Chondrocyte (in vitro differentiated cells): Measurements from ENCODE around the gene CDHR1. TPM values are rescaled to one million over a fixed set of nuclear protein-coding genes. Genes with fewer than 3 reads are reported as not detected.

Source experiments
- DNase-seq: peaks from one replicate; pipeline ENCODE4 v3.0.0; 2021; ENCODE audit warnings: mixed read lengths, low spot score
- H3K27ac Mint-ChIP-seq: one replicate; pipeline ENCODE4 v1.8.0; 2021; ENCODE audit warnings: mild to moderate bottlenecking, moderate library complexity, mixed read lengths; ENCODE audit not compliant: unreplicated experiment
- H3K27me3 Mint-ChIP-seq: 2 replicates; pipeline ENCODE4 v1.8.0; 2021; ENCODE audit warnings: low read depth, mixed read lengths
- H3K36me3 Mint-ChIP-seq: 2 replicates; pipeline ENCODE4 v1.8.0; 2021; ENCODE audit warnings: low read depth, mixed read lengths
- H3K4me1 Mint-ChIP-seq: 2 replicates; pipeline ENCODE4 v1.8.0; 2021; ENCODE audit warnings: low read depth, mild to moderate bottlenecking, mixed read lengths
- H3K4me3 Mint-ChIP-seq: one replicate; pipeline ENCODE4 v1.8.0; 2021; ENCODE audit warnings: mild to moderate bottlenecking, moderate library complexity, mixed read lengths; ENCODE audit not compliant: unreplicated experiment
- H3K9me3 Mint-ChIP-seq: 2 replicates; pipeline ENCODE4 v1.8.0; 2021; ENCODE audit warnings: low read depth, mixed read lengths
- total RNA-seq: library from RNA; stranded (reverse); gene quantifications from 3 replicates; pipeline ENCODE4 v1.2.1, GENCODE V29; 2021
- TF ChIP-seq, protein P1 (sequence below): fragments of 200-600 bp; sonication (generic); IDR thresholded peaks from 2 replicates; pipeline ENCODE4 v1.5.0; 2021; ENCODE audit warnings: antibody characterized with exemption, mild to moderate bottlenecking, moderate library complexity

The CDHR1 gene
- total RNA-seq, 1 donor from 2014 or later, result 5.1 TPM

DNA sequence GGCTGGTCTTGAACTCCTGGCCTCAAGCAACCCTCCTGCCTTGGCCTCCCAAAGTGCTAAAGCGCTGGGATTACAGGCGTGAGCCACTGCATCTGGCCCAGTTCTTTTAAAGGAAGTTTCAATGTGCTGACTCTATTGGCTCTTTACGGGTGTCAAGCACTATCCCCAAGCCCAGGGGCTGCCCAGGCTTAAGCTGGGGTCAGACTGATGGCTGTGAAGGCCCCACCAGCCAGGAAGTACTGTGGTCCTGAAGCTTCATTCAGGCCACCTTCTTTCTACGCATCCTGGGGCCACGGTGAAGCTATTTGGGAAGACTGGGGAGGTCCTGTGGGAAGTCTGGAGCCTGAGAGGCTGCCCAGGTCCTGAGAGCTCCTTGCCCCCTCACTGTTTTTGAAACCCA is 12.7 kb upstream of the CDHR1 start:
- Mint-ChIP-seq H3K4me3 (no peak overlapping the region), H3K36me3 (no peaks in the 10 kb centered on the region), H3K4me1 (no peaks in the 10 kb centered on the region), H3K27ac (no peak overlapping the region), H3K9me3 (no peaks in the 10 kb centered on the region), H3K27me3 (peaks cover 7% of the 10 kb centered on the region)
- TF ChIP-seq, protein P1, sequence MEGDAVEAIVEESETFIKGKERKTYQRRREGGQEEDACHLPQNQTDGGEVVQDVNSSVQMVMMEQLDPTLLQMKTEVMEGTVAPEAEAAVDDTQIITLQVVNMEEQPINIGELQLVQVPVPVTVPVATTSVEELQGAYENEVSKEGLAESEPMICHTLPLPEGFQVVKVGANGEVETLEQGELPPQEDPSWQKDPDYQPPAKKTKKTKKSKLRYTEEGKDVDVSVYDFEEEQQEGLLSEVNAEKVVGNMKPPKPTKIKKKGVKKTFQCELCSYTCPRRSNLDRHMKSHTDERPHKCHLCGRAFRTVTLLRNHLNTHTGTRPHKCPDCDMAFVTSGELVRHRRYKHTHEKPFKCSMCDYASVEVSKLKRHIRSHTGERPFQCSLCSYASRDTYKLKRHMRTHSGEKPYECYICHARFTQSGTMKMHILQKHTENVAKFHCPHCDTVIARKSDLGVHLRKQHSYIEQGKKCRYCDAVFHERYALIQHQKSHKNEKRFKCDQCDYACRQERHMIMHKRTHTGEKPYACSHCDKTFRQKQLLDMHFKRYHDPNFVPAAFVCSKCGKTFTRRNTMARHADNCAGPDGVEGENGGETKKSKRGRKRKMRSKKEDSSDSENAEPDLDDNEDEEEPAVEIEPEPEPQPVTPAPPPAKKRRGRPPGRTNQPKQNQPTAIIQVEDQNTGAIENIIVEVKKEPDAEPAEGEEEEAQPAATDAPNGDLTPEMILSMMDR, result no peak
- DNase-seq, result no peak

DNA sequence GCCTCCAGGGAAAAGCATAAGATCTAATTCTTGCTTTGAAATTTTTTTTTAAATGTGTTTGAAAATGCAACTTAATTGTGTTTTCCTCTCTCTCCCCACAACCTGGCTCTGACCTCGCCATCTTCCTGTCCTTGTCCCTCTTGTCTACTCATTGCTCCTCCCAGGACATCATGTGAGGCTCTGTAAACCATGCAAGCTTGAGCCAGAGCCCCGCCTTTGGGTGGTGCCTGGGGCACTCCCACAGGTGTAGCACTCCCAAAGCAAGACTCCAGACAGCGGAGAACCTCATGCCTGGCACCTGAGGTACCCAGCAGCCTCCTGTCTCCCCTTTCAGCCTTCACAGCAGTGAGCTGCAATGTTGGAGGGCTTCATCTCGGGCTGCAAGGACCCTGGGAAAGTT is 9.8 kb upstream of the CDHR1 start:
- Mint-ChIP-seq H3K4me3 (no peak overlapping the region), H3K4me1 (no peaks in the 10 kb centered on the region), H3K9me3 (no peaks in the 10 kb centered on the region), H3K27ac (no peak overlapping the region), H3K36me3 (no peaks in the 10 kb centered on the region), H3K27me3 (peaks cover 11% of the 10 kb centered on the region)
- TF ChIP-seq, protein P1, result no peak
- no peak for DNase-seq

DNA sequence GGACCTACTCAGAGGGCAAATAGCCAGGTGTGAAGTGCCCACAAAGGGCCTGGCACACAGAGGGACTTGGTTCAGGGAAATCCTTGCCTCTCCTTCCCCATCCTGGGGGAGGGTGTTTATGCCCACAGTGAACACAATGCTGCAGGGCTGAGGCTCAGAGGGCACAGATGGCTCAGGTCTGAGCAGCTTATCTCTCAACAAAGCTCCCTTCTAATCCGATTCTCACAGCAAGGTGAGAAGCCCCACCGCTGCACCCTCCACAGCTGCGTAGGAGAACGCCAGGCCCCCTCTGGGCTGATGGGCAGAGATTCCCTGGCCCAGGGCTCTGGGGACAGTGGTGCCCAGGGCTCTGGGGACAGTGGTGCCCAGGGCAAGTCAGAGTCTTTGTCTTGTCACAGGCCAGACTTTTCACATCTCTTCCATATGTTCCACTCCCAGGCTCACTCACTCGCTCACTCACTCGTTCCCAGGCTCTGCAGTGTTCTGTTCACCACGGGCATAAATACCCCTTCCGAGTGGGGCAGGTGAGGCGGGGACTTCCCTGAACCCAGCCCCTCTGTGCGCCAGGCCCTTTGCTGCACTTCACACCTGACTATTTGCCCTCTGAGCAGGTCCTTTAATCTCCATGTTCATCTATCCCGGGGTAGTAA is 8.7 kb upstream of the CDHR1 start:
- Mint-ChIP-seq H3K36me3 (no peaks in the 10 kb centered on the region), H3K4me3 (no peak overlapping the region), H3K27ac (no peak overlapping the region), H3K9me3 (no peaks in the 10 kb centered on the region), H3K27me3 (peaks cover 11% of the 10 kb centered on the region), H3K4me1 (no peaks in the 10 kb centered on the region)
- no peak for DNase-seq
- TF ChIP-seq, protein P1, result no peak

DNA sequence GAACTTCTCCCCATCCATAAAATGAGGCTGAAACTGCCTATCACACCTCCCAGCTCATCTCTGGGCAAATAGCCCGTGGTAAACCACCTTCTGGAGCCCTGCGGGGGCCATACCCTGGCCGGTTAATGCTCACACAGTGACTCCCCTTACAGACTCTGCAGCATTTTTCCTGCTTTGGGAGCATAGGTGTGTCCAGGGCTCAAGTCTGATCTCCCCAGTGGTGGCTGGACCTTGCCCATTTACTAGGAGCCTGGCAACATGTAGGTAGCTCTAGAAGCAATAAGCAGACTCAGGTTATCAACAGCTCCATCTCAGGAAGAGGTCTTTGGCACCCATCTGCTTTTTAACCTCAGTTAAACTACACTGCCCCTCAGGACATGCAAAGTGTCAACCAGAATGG is 5.5 kb upstream of the CDHR1 start:
- Mint-ChIP-seq H3K4me1 (no peaks in the 10 kb centered on the region), H3K36me3 (no peaks in the 10 kb centered on the region), H3K27me3 (peaks cover 20% of the 10 kb centered on the region), H3K4me3 (no peak overlapping the region), H3K9me3 (no peaks in the 10 kb centered on the region), H3K27ac (no peak overlapping the region)
- DNase-seq, result no peak
- TF ChIP-seq, protein P1, result no peak

DNA sequence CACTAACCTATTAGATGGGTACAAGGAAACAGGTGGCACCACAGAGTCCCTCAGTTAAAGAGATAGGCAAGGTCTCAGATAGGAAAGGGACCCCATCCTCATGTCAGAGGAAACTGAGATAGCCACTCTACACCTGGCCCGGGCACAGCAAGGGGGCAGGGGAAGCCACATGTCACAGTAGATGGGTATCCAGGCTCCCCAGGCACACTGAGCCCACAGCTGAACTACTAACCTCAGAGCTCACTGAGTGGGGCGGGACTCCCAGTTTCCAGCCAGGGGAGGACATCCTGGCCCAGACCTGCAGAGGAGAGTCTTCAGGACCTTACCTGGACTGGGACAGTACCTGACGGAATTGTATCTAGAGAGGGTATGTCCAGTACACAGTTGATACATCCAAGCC is 3.7 kb upstream of the CDHR1 start:
- Mint-ChIP-seq H3K4me1 (no peaks in the 10 kb centered on the region), H3K9me3 (no peaks in the 10 kb centered on the region), H3K36me3 (no peaks in the 10 kb centered on the region), H3K4me3 (no peak overlapping the region), H3K27ac (no peak overlapping the region), H3K27me3 (peaks cover 22% of the 10 kb centered on the region)
- no peak for DNase-seq
- TF ChIP-seq, protein P1, result no peak
